GM21529 (cell line): Measurements from ENCODE around the gene AFAP1.

Experiments used
- ATAC-seq: cut with Tn5 transposase; IDR thresholded peaks from one replicate; pipeline ENCODE4 v1.9.1; 2021; ENCODE audit not compliant: unreplicated experiment

The AFAP1 gene

GRCh38 chr4:7759635-7760034 is 180.0 kb downstream of the AFAP1 start:
- no peak for ATAC-seq

DNA sequence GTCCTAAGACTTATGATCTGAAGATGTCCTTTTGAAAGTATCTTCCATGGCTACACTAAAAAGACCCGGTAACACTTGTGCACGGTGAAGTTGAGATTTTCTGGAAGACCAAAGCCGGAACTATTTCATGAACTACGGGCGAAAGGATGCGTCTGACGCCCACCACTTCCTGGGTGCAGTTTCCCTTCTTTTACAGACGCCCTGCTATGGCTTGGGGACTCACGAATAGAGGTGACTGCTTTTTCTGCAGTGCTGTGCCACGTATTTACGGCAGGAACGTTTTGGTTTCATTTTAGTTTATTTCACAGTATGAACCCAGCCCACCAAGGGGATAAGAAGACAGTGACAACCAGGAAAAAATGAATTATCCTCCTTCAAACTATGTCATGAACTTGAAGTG is 180.4 kb downstream of the AFAP1 start:
- ATAC-seq: no peak

DNA sequence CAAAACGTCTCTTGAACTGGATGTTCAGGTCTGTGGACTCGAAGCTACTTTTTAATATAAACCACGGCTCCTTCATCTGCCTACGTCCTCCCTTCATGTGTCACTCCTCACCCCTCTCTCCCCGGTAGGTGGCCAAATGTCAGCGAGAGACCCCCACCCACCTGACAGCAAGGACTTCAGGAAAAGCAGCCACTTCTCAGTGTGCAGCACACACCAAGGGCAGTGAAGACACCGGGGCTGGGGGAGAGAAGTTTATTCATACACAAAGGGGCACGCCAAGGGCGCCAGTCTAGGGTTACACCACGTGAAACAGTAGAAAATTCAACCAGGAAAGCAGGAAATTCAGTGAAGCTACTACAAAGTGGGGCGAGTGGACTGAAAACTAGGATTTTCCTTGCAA is 181.2 kb downstream of the AFAP1 start:
- ATAC-seq: no peak

GRCh38 chr4:7757501-7758471 is 181.9 kb downstream of the AFAP1 start:
- ATAC-seq: no peak

GRCh38 chr4:7756561-7757355 is 182.9 kb downstream of the AFAP1 start:
- no peak for ATAC-seq

- no peak for ATAC-seq
These were observed 183.6 kb downstream of the AFAP1 start for GRCh38 chr4:7756071-7756470.

DNA sequence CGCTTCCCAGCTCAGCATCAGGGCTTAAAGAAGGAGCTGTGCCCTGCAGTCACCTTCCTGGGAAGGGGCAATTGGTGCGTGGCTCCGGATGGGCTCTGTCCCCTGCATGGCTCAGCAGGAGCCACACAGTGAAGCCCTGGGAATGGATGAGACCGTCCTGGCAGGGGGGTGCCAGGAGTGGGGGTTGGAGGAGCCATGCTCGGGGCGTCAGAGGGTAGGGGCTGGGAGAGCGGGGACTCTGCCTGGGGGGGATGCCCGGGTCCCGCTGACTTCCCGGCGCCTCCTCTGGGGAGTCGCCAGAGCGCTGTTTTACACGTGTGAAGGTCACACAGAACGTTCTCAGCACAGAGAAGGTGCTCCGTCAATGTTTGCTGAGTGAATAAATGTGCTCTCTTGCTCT is 184.1 kb downstream of the AFAP1 start:
- ATAC-seq: no peak

GRCh38 chr4:7754565-7755262 is 184.9 kb downstream of the AFAP1 start:
- ATAC-seq: no peak

DNA sequence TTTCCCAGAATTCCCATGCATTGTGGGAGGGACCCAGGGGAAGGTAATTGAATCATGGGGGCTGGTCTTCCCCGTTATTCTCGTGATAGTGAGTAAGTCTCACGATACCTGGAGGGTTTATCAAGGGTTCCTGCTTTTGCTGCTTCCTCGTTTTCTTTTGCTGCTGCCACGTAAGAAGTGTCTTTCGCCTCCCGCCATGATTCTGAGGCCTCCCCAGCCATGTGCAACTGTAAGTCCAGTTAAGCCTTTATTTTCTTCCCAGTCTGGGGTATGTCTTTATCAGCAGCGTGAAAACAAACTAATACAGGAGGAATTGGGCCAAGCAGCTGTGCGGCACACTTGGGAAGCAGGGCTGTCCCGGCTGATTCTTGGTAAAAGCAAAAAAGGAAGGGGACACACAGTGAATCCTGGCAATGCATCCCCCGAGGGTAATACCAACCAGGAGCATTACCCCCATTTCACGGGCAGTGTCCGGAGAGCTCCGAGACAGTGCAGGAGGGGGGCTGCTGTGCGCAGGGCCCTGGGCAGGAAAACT is 185.7 kb downstream of the AFAP1 start:
- ATAC-seq: no peak

DNA sequence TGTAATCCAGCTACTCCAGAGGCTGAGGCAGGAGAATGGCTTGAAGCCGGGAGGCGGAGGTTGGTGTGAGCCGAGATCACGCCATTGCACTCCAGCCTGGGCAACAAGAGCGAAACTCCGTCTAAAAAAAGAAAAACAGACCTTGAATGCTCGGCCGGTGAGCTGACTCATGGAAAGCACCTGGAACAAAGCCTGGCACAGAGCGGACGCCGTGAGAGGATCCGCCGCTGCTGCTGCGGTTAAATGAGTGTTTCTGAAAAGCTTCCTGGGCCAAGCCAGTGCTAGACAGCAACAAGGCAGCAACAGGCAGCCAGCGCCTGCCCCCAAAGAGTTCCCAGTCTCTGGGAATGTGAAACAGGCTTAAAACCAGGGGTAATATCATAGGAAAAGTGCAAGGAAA is 186.4 kb downstream of the AFAP1 start:
- no peak for ATAC-seq

DNA sequence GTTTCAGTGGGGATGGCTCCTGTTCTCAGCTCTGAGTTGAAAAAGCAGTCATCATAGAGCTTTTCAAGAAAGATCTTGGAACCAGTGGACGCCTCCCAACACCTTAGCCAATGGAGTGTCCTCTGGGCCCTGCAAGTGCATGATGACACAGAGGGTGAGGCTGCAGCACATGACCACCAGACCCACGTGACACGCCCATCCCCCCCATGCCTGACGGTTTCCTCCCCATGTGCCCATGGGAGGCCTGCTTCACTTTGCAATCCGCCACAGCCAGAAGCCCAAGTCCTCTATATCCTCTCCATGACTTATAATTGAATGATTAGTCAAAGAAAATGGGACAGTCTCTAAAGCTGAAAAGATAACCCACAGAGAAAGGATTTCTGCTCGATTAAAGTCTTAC is 187.0 kb downstream of the AFAP1 start:
- no peak for ATAC-seq

GRCh38 chr4:7750972-7751371 is 188.7 kb downstream of the AFAP1 start:
- no peak for ATAC-seq

GRCh38 chr4:7750523-7750922 is 189.1 kb downstream of the AFAP1 start:
- no peak for ATAC-seq

DNA sequence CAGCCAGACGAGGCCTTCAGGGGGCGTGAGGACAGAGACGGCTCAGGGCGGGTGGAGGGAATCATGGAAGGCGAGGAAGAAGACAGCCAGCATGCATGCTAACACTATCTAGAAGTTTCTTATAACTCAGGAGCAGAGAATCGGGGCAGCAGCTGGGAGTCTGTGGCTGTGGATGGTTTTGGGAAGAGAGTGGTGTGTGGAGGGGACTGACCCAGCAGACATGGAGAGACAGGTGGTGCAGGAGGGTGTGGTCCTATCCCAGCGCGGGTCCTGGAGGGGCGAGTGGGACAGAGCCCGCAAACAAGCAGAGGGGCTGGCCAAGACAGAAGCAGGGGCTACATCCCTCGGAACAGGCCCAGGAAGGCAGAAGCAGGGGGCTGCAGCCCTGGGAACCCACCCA is 192.1 kb downstream of the AFAP1 start:
- no peak for ATAC-seq

DNA sequence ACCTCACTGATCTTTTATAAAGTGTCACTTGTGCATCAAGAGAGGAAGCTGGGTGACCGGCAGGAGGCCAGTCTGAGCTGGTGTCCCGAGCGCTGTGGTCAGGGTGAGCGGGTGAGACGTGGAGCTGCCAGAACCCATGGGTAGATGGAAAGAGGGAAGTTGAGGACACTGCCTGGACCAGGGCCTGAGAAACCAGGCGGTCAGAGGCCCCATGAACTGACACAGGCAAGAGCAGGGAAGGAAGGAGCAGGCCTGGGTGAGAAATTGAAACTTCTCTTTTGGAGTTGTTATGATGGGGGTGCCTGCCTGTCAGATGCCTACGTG is 192.6 kb downstream of the AFAP1 start:
- ATAC-seq: no peak

DNA sequence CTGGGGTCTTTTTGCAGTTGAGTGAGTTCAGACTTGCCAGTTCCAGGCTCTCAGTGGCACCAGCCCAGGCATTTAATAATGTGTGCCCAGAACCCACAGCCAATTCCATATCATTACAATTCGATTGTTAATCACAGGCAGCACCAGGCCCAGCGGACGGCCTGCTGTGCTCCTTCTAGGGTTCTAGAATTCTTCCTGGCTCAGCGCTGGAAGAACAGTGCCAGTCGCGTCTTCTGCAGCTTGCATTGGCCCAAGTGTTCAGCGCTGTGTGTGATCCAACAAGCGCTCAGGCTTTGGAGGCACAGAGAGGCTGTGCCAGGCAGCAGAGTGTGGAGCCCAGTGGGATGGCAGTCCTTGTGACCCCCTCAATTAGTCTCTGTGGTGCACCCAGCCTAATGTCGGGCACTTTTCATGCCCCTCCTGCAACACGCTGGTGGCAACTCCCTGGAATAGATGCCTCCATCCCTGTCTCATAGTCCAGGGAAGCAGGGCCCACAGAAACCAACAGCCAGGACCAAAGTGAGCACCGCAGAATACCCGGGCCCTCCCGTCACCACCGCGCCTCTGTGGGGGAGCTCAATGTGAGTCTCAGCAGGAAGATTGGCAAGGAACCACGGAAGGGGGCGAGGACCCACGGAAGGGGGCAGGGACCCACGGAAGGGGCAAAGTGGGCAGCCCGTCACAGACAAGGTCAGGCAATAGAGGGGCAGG is 193.2 kb downstream of the AFAP1 start:
- no peak for ATAC-seq

DNA sequence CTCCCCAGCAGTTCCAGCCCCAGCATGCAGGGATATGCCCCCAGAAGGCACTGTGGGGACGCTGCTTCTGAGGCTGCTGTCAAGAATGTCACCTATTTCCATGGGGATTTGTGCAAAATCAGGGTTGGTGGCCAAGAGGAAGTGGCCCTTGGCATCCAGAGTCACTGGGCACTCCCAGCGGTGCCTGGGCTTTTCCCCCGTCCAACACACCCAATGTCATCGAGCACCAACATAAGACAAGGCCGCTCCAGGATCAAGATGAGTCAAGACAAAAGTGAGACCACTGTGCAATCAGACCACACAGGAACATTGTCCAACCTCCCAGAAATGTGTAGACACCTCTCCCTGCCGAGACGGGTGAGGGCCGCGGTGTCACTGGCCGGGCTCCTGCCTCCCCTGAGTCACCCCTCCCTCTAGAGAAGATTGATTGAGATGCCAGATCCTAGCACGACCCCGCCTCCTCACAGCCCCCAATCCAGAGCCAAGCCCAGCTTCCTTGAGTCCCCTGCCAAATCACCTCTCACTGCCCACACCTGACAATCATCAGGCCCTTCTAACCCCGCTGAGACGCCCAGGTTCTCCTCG is 194.3 kb downstream of the AFAP1 start:
- no peak for ATAC-seq

DNA sequence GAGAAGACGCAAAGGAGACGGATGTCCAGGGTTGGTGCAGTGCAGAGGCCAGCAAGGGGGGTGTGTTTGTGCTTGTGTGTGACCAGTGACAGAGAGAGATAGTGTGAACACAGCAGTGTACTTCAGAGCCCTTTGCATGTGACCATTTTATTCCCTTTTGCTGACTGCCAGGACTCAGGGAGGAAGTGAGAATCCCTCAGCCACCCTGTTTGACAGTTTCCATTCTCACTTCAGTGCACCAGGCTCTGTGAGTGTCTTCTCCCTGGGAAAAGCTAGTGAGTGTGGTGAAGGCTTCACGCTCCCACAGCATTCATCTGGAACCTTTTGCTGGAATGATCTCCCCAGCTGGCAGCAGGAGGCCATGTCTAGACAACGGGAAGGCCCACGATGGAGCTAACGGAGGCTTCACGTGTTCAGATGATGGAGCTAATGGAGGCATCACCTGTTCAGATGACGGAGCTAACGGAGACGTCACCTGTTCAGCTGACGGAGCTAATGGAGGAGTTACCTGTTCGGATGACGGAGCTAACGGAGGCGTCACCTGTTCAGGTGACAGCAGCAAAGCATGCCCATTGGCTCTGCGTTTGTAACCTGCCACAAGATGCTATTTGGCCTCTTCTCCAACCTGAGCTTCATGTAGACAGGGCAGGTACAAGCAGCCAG is 195.4 kb downstream of the AFAP1 start:
- no peak for ATAC-seq

DNA sequence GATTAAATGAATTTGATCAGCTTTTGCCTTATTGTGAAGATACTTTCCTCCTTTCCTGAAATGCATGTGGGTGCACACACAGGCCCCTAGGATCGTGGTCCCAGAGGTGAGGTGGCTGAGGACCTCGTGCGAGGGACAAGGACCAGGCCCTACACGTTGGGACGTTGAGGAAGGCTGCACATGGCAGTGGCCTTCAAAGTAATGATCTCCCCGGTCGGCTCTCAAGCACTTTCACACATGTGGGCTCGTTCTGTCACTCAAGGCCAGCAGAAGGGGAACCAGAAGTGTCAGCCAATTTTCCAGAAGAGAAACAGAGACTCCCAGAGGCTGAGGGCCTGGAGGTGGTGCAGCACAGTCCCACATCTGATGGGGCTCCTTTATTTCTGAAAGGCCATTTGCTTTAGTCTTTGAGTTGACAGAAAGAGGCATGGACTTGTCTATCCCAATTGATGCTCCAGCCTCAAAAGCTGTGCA is 196.8 kb downstream of the AFAP1 start:
- no peak for ATAC-seq
